ENCODE measurements around the gene DUOXA1.
"Not testable (repeated sequence)": the region's sequence is repeated elsewhere in the genome, so short reads cannot be mapped to it uniquely, and the experiment has no call there.

The DUOXA1 gene

DNA sequence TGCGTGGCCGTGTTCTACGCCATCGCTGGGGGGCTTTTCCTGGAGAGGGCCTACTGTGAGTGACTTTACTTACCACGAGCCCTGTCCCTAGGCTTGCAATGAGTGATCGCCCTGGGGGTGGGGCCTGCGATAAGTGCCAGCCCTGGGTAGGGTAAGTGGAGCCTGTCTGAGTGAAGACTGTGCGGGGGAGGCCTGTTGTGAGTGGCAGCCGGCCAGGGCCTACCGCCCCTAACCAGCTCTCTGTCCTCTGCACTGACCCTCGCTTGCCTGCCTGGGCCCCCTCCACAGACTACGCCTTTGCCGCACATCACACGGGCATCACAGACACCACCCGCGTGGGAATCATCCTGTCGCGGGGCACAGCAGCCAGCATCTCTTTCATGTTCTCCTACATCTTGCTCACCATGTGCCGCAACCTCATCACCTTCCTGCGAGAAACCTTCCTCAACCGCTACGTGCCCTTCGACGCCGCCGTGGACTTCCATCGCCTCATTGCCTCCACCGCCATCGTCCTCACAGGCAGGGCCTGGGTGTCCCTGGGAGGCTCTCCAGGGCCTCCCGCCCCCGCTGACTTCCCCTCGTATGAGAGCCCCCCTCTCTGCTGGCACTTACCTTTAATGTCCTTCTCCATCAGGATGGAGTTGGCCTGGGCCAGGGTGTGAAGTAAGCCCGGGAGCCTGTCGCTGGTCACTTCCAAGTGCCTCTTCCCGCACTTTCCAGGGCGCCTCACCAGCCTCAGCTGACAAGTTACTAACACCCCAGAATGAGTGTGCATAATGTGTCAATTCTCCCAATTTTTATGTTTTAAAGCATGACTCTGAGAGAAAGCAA, 22.5 kb upstream of the DUOXA1 start:
- in situ Hi-C loops (cut with MboI; ENCODE audit: low sequenced_read_pairs), result no loop called here

- in situ Hi-C loops (cut with MboI; ENCODE audit: low sequenced_read_pairs), result no loop called here
Measured at GRCh38 chr15:45150997-45151396, 21.3 kb upstream of the DUOXA1 start.

DNA sequence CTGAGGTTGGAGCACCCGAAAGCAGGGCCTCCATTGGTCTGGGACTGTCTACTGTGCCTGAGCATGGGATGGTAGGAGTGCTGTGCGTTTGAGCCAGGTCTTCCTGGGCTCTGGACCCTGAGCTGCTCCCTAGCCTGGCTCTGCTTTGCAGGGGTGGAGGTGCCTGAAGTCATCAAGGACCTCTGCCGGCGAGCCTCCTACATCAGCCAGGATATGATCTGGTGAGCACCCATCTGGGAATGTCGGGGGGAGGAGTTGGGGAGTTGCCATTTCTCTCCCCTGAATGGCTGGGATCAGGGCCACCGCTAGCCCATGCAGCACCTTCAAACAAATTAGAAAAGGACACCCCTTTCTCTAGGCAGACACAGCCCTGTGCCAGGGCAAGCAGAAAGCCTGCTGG, 20.8 kb upstream of the DUOXA1 start:
- in situ Hi-C loops (cut with MboI; ENCODE audit: low sequenced_read_pairs), result no loop called here

DNA sequence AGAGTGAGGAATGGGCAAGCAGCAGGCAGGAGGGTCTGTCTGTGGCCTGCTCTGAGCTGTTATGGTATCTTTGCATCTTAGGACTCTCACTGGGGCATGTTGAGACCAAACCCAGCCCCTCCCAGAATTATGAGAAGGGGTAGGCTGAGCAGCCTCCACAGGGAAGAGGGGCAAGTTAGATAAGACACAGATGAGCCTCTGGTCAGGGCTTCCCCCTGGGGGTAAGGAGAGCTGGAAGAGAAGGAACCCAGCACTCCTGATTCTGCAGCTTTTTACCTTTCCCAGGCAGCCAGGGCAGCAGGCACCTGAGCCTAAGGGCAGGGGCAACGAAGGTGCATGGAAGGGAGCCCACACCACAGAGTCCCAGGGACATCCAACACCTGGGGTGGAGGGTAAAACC, 19.4 kb upstream of the DUOXA1 start:
- in situ Hi-C loops (cut with MboI; ENCODE audit: low sequenced_read_pairs), result no loop called here

DNA sequence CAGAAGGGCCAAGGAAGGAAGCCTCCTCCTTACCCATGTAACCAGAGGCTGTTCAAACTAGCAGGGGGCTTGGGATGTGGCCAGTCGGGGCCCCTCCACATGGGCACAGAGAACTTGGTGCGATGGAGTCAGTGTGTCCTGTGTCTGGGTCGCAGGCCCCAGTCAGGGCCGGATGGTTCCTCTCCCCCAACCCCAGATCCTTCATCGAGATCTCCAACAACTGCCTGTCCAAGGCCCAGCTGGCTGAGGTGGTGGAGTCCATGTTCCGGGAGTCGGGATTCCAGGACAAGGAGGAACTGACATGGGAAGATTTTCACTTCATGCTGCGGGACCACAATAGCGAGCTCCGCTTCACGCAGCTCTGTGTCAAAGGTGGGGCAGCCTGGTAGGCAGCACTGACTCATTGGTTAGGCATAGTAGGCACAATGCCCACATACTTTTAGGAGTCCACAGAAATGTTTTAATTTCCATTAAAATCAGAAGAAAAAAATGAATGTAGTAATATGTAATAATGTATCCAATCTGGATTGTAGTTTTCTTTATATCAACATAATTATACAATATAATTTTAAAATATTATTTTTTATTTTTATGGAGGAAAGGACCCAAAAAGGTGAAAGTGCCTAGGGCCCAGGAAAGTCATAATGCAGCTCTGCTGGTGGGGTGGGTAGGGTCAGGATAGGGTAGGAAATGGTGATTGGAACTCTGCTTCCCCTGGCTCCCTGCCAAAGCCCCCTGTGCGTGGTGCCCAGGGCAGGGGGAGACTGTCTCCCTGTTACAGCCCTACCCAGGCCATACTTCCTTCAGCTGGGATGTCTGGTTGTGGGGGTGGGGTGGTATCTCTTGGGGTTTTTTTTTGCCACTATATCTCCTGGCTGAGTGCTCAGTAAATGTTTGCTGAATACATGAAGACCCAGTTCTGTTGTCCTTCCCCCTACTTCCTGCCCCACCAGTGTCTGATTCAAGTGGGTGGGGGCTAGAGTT, 18.7 kb upstream of the DUOXA1 start:
- in situ Hi-C loops (cut with MboI; ENCODE audit: low sequenced_read_pairs), result no loop called here

- in situ Hi-C loops (cut with MboI; ENCODE audit: low sequenced_read_pairs), result no loop called here
Measured at GRCh38 chr15:45147606-45148005, 17.9 kb upstream of the DUOXA1 start.

GRCh38 chr15:45146405-45146804, 16.7 kb upstream of the DUOXA1 start:
- in situ Hi-C loops (cut with MboI; ENCODE audit: low sequenced_read_pairs), result no loop called here

- in situ Hi-C loops (cut with MboI; ENCODE audit: low sequenced_read_pairs), result no loop called here
Measured at GRCh38 chr15:45144775-45145174, 15.1 kb upstream of the DUOXA1 start.

DNA sequence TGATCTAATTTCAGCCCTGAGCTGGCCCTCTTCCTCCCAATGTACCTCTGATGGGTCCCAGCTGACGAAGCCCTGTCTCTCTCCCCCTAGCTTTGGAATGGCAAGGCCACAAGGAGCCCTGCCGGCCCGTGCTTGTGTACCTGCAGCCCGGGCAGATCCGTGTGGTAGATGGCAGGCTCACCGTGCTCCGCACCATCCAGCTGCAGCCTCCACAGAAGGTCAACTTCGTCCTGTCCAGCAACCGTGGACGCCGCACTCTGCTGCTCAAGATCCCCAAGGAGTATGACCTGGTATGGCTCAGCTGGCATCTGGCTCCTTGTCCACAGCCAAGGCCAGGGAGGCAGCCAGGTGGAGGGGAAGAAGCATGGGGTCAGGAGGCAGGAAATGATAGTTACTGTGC, 14.3 kb upstream of the DUOXA1 start:
- in situ Hi-C loops (cut with MboI; ENCODE audit: low sequenced_read_pairs), result no loop called here

GRCh38 chr15:45143056-45143455, 13.4 kb upstream of the DUOXA1 start:
- in situ Hi-C loops (cut with MboI; ENCODE audit: low sequenced_read_pairs), result no loop called here

- in situ Hi-C loops (cut with MboI; ENCODE audit: low sequenced_read_pairs), result no loop called here
Measured at GRCh38 chr15:45141386-45141785, 11.7 kb upstream of the DUOXA1 start.

DNA sequence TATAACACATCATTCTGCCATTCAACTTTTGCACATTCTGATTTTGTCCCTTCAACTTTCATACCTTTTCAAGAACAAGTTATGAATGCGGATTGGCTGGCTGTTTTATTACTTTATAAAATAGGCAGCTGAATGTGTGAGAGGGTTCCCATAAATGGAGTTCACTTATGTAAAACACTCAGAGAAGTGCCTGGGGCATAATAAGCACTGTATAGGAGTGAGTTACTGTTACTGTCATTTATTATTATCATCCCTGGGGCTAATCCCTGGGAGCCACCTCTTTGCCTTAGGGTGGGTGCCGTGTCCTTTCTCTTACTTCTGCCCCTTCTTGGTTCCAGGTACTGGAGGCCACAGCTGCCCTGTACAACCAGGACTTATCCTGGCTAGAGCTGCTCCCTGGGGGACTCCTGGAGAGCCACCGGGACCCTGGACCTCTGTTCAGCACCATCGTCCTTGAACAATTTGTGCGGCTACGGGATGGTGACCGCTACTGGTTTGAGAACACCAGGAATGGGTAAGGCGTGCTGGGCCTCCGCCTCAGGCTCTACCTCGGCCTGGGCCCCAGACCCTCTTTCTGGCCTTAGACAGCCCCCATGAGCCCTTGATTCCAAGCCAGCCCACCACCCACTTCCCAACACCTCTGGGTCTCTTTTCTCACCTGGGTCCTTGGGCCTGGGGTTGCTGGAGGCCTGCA, 11.0 kb upstream of the DUOXA1 start:
- in situ Hi-C loops (cut with MboI; ENCODE audit: low sequenced_read_pairs), result no loop called here

- in situ Hi-C loops (cut with MboI; ENCODE audit: low sequenced_read_pairs), result no loop called here
Measured at GRCh38 chr15:45139770-45140169, 10.1 kb upstream of the DUOXA1 start.

- in situ Hi-C loops (cut with MboI; ENCODE audit: low sequenced_read_pairs), result no loop called here
Measured at GRCh38 chr15:45138814-45139765, 9.4 kb upstream of the DUOXA1 start.

DNA sequence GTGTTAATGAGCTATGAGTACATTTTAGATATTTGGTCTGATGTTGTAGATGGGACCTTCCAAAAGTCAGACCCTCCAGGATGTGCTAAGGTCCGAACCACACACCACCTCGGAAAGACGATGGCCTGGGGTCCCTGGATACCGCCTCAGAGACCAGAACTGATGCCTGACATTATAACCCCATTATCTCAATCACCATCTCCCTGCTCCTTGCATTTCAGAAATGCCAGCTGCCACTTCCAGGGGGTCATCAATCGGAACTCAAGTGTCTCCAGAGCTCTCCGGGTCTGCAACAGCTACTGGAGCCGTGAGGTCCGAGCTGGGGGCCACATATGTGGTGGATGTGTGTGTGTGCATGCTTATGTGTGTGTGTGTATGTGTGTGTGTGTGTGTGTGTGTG, 8.0 kb upstream of the DUOXA1 start:
- in situ Hi-C loops (cut with MboI; ENCODE audit: low sequenced_read_pairs), result no loop called here

- in situ Hi-C loops (cut with MboI; ENCODE audit: low sequenced_read_pairs), result no loop called here
Measured at GRCh38 chr15:45136378-45136764, 6.7 kb upstream of the DUOXA1 start.

DNA sequence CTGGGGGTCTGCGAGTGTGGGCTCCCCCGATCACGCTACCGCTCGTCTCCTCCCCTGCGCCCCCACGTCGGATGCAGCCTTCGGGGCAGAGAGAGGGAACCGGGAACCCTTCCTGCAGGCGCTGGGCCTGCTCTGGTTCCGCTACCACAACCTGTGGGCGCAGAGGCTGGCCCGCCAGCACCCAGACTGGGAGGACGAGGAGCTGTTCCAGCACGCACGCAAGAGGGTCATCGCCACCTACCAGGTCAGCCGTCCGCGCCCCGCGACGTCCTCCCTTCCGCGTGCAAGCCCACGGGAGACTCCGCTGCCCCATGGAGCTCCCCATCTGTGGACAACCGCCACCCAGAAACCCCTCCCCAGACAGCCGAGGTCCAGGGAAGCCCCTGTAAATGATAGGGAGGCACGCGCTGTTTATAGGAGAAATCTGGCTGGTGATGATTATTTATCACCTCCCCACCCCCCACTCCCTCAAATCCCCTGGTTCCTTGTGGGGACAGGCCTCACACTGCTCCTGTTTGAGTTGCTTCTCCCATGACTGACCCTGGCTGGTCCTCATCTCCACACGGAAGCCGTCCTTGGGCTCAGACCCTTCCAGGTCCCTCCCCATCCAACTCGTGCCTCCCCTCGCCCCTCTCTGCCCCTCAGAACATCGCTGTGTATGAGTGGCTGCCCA, 6.2 kb upstream of the DUOXA1 start:
- in situ Hi-C loops (cut with MboI; ENCODE audit: low sequenced_read_pairs), result not testable (repeated sequence)

GRCh38 chr15:45134682-45135604, 5.3 kb upstream of the DUOXA1 start:
- in situ Hi-C loops (cut with MboI; ENCODE audit: low sequenced_read_pairs), result no loop called here

GRCh38 chr15:45134046-45134445, 4.4 kb upstream of the DUOXA1 start:
- in situ Hi-C loops (cut with MboI; ENCODE audit: low sequenced_read_pairs), result no loop called here
